OCI-LY1 (cell line): ENCODE results near the gene CTNNA3.

Source experiments
- H2AFZ ChIP-seq: fragments of 200-600 bp; sonication (generic), shearing (Covaris generic); 2 replicates; pipeline ENCODE4 v1.6.0; 2014; ENCODE audit warnings: antibody characterized with exemption, mild to moderate bottlenecking, low read length
- H3F3A ChIP-seq: fragments of 200-600 bp; sonication (generic), shearing (Covaris generic); 2 replicates; pipeline ENCODE4 v1.6.0; 2014; ENCODE audit warnings: mild to moderate bottlenecking, antibody characterized with exemption, low read length, moderate library complexity; ENCODE audit not compliant: insufficient read depth
- H3K27ac ChIP-seq: fragments of 200-600 bp; sonication (generic); 2 replicates; pipeline ENCODE4 v1.5.1; 2014; ENCODE audit warnings: low read length, mixed run types, mild to moderate bottlenecking, low read depth; ENCODE audit not compliant: poor library complexity, severe bottlenecking
- H3K27me3 ChIP-seq: fragments of 200-600 bp; sonication (generic); 2 replicates; pipeline ENCODE4 v1.6.0; 2014; ENCODE audit warnings: antibody characterized with exemption, mild to moderate bottlenecking, low read length, moderate library complexity; ENCODE audit not compliant: insufficient read depth
- H3K36me3 ChIP-seq: fragments of 200-600 bp; sonication (generic); 2 replicates; pipeline ENCODE4 v1.6.1; 2014; ENCODE audit warnings: mild to moderate bottlenecking, antibody characterized with exemption, low read length, moderate library complexity, mixed read lengths; ENCODE audit not compliant: insufficient read depth
- H3K4me1 ChIP-seq: fragments of 200-600 bp; sonication (generic); 2 replicates; pipeline ENCODE4 v1.5.1; 2014; ENCODE audit warnings: mild to moderate bottlenecking, low read length, moderate library complexity; ENCODE audit not compliant: insufficient read depth, severe bottlenecking
- H3K4me2 ChIP-seq: fragments of 200-600 bp; sonication (generic), shearing (Covaris generic); 2 replicates; pipeline ENCODE4 v1.6.1; 2014; ENCODE audit warnings: low read length
- H3K4me3 ChIP-seq: fragments of 200-600 bp; sonication (generic); 2 replicates; pipeline ENCODE4 v1.5.1; 2014; ENCODE audit warnings: low read length, low read depth, mild to moderate bottlenecking, mixed read lengths; ENCODE audit not compliant: poor library complexity, severe bottlenecking
- H3K79me2 ChIP-seq: fragments of 200-600 bp; shearing (Covaris generic); 2 replicates; pipeline ENCODE4 v1.6.1; 2016; ENCODE audit warnings: mixed run types, low read length, mixed read lengths; ENCODE audit not compliant: insufficient read depth
- H3K9ac ChIP-seq: fragments of 200-600 bp; sonication (generic), shearing (Covaris generic); 2 replicates; pipeline ENCODE4 v1.6.1; 2014; ENCODE audit warnings: mild to moderate bottlenecking, low read length, mixed read lengths
- H3K9me2 ChIP-seq: fragments of 200-600 bp; sonication (generic), shearing (Covaris generic); 2 replicates; pipeline ENCODE4 v1.6.1; 2014; ENCODE audit warnings: low read depth, mild to moderate bottlenecking, low read length, mixed read lengths
- H3K9me3 ChIP-seq: fragments of 200-600 bp; shearing (Covaris generic); 2 replicates; pipeline ENCODE4 v1.6.1; 2014; ENCODE audit warnings: low read length, mixed read lengths
- H4K20me1 ChIP-seq: fragments of 200-600 bp; sonication (generic), shearing (Covaris generic); 2 replicates; pipeline ENCODE4 v1.6.0; 2016; ENCODE audit warnings: mild to moderate bottlenecking, low read length; ENCODE audit not compliant: insufficient read depth
- CTCF ChIP-seq: fragments of 200-600 bp; sonication (generic), shearing (Covaris generic); IDR thresholded peaks from 2 replicates; pipeline ENCODE4 v1.5.1; 2017; ENCODE audit warnings: mild to moderate bottlenecking, antibody characterized with exemption, low read length, moderate library complexity, mixed read lengths
- EZH2 ChIP-seq: fragments of 200-600 bp; sonication (generic), shearing (Covaris generic); IDR thresholded peaks from 2 replicates; pipeline ENCODE4 v1.8.0; 2017; ENCODE audit warnings: borderline replicate concordance, mixed run types, mild to moderate bottlenecking, antibody characterized with exemption, low read length, moderate library complexity, mixed read lengths

The CTNNA3 gene

DNA sequence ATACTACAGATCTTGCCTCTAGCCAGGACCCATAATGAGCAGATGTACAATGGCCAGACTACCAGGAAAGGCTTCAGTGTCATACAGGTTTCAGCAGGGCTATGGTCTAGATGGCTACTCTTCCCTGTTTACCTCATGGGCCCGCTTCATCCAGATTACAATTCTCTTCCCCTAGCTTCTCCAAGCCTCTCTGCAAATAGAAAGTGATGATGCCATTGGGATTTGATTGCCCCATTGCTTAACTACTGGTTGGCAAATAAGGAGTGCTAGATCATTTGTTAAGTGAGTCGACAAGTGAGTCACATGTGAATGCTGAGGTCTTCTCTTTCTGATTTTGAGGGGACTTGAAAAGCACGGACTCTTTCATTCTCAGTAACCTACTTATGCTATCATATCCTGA is 1131.7 kb downstream of the CTNNA3 start:
- H2AFZ ChIP-seq: no peak overlapping the region
- H3F3A ChIP-seq: no peaks in the 10 kb centered on the region
- H3K4me1 ChIP-seq: no peaks in the 10 kb centered on the region
- no peak overlapping the region for H3K4me3 ChIP-seq
- H3K9ac ChIP-seq: no peak overlapping the region
- H3K27ac ChIP-seq: no peak overlapping the region
- no peaks in the 10 kb centered on the region for H3K27me3 ChIP-seq
- no peaks in the 10 kb centered on the region for H3K79me2 ChIP-seq
- no peak overlapping the region for H3K4me2 ChIP-seq
- no peak for TF ChIP-seq CTCF
- no peak for TF ChIP-seq EZH2
- no peaks in the 10 kb centered on the region for H4K20me1 ChIP-seq
- H3K9me2 ChIP-seq: no peaks in the 10 kb centered on the region
- H3K9me3 ChIP-seq: no peaks in the 10 kb centered on the region
- H3K36me3 ChIP-seq: no peaks in the 10 kb centered on the region

GRCh38 chr10:66555061-66555460 is 1140.9 kb downstream of the CTNNA3 start:
- TF ChIP-seq CTCF (no peak), EZH2 (no peak)
- Histone ChIP-seq H3K27me3 (no peaks in the 10 kb centered on the region), H3K9me3 (no peaks in the 10 kb centered on the region), H3K36me3 (no peaks in the 10 kb centered on the region), H3F3A (no peaks in the 10 kb centered on the region), H3K9me2 (no peaks in the 10 kb centered on the region), H3K9ac (no peak overlapping the region), H2AFZ (no peak overlapping the region), H3K4me1 (no peaks in the 10 kb centered on the region), H4K20me1 (no peaks in the 10 kb centered on the region), H3K79me2 (no peaks in the 10 kb centered on the region), H3K4me2 (no peak overlapping the region), H3K4me3 (no peak overlapping the region), H3K27ac (no peak overlapping the region)

DNA sequence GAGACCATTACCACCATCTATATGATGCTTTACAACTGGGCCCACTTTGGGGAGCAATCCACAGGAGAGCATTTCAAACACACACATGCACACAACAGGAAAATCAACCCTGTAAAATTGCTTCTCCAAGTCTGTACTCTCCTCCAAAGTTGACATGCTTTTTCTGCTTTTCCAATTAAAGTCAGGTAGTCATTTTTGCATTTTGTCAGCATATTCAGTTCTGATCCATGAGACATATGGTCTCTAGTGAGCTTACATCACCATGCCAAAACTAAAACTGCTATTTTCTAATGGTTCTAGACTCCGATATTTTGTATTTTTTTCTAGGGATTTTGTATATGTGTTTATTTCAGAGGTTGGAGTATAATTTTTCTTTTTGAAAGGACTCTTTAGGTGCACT is 1143.7 kb downstream of the CTNNA3 start:
- Histone ChIP-seq H3K36me3 (no peaks in the 10 kb centered on the region), H3K4me1 (no peaks in the 10 kb centered on the region), H3K27ac (no peak overlapping the region), H2AFZ (no peak overlapping the region), H3K4me2 (no peak overlapping the region), H3F3A (no peaks in the 10 kb centered on the region), H3K4me3 (no peak overlapping the region), H3K27me3 (no peaks in the 10 kb centered on the region), H4K20me1 (no peaks in the 10 kb centered on the region), H3K9me2 (no peaks in the 10 kb centered on the region), H3K9me3 (no peaks in the 10 kb centered on the region), H3K9ac (no peak overlapping the region), H3K79me2 (no peaks in the 10 kb centered on the region)
- TF ChIP-seq CTCF (no peak), EZH2 (no peak)
